ENCODE data around the gene KRT7.

DNA sequence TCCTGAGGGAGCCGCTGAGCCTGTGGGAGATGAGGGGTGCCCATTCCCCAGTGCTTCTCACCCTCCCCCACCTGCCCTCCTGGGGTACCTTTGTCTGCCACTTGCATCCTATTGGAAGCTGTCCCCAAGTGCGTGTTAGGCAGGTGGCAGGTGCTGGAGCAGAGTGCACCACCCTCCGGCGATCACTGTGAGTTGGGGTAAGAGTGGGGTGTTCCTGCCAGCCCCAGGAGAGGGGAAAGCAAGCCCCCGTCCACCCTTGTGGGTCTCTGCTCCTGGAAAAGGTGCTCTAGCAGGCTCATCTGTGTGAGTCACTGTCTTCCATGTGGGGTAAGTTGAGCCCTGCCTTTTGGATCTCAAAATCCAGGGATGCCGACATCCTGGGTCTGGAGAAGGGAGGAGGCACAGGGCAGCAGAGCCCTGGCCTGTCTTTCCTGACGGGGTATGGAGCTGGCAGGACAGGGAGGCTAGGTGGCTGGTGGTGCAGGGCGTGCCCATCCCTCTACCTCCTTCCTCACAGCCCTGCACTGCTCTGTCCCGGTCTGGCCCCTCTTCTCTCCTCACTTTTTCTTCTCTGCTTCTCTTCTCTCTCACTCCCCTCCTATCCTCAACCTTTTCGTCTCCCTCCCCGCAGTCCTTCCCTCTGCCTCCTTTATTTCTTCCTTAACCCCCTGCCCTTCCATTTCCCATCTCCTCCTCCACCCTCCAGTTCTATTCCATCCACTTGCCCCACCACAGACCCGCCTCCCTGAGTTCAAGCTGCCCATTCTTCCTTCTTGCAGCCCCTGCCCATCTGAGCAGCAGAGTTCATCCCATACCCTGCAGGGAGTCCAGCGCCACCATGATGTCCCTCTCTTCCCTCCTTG, 20.1 kb upstream of the KRT7 start:
- TF ChIP-seq, protein P1, sequence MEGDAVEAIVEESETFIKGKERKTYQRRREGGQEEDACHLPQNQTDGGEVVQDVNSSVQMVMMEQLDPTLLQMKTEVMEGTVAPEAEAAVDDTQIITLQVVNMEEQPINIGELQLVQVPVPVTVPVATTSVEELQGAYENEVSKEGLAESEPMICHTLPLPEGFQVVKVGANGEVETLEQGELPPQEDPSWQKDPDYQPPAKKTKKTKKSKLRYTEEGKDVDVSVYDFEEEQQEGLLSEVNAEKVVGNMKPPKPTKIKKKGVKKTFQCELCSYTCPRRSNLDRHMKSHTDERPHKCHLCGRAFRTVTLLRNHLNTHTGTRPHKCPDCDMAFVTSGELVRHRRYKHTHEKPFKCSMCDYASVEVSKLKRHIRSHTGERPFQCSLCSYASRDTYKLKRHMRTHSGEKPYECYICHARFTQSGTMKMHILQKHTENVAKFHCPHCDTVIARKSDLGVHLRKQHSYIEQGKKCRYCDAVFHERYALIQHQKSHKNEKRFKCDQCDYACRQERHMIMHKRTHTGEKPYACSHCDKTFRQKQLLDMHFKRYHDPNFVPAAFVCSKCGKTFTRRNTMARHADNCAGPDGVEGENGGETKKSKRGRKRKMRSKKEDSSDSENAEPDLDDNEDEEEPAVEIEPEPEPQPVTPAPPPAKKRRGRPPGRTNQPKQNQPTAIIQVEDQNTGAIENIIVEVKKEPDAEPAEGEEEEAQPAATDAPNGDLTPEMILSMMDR (IDR thresholded peaks at IDR 0.05): no peak
- no peak for TF ChIP-seq POLR2A (IDR thresholded peaks at IDR 0.05)

Data from tibial nerve (tissue), 3 donors.